MM.1S (cell line): ENCODE results near the gene EP400.

Source experiments
- DNase-seq: peaks from one replicate; pipeline ENCODE4 v3.0.0-alpha.2; 2015
- H2AFZ ChIP-seq: fragments of 300-600 bp; sonication (generic); 2 replicates; pipeline ENCODE4 v1.6.0; 2016; ENCODE audit warnings: antibody characterized with exemption, low read length
- H3F3A ChIP-seq: fragments of 300-600 bp; sonication (generic); 2 replicates; pipeline ENCODE4 v1.6.1; 2016; ENCODE audit warnings: mild to moderate bottlenecking, antibody characterized with exemption, low read length, moderate library complexity, mixed read lengths; ENCODE audit not compliant: insufficient read depth
- H3K27ac ChIP-seq: fragments of 300-600 bp; sonication (generic); 2 replicates; pipeline ENCODE4 v1.5.1; 2016; ENCODE audit warnings: mild to moderate bottlenecking, low read length
- H3K27me3 ChIP-seq: fragments of 300-600 bp; sonication (generic); replicated peaks from 2 replicates; pipeline ENCODE4 v1.6.0; 2016; ENCODE audit warnings: low read length; ENCODE audit not compliant: insufficient read depth
- H3K36me3 ChIP-seq: fragments of 300-600 bp; sonication (generic); replicated peaks from 2 replicates; pipeline ENCODE4 v1.6.1; 2016; ENCODE audit warnings: mild to moderate bottlenecking, low read length, mixed read lengths; ENCODE audit not compliant: insufficient read depth
- H3K4me1 ChIP-seq: fragments of 300-600 bp; sonication (generic); 2 replicates; pipeline ENCODE4 v1.6.1; 2016; ENCODE audit warnings: low read length, mixed read lengths
- H3K4me2 ChIP-seq: fragments of 300-600 bp; sonication (generic); 2 replicates; pipeline ENCODE4 v1.6.0; 2016; ENCODE audit warnings: low read depth, low read length
- H3K4me3 ChIP-seq: fragments of 300-600 bp; sonication (generic); 2 replicates; pipeline ENCODE4 v1.5.1; 2016; ENCODE audit warnings: low read length, mixed read lengths
- H3K79me2 ChIP-seq: fragments of 300-600 bp; sonication (generic); 2 replicates; pipeline ENCODE4 v1.6.1; 2016; ENCODE audit warnings: mixed run types, low read length, mixed read lengths
- H3K9ac ChIP-seq: fragments of 300-600 bp; sonication (generic); 2 replicates; pipeline ENCODE4 v1.6.1; 2016; ENCODE audit warnings: low read length, mixed read lengths
- H3K9me2 ChIP-seq: fragments of 300-600 bp; sonication (generic); replicated peaks from 2 replicates; pipeline ENCODE4 v1.6.1; 2016; ENCODE audit warnings: mild to moderate bottlenecking, low read length, mixed read lengths; ENCODE audit not compliant: insufficient read depth
- H3K9me3 ChIP-seq: fragments of 300-600 bp; sonication (generic); replicated peaks from 2 replicates; pipeline ENCODE4 v1.6.1; 2016; ENCODE audit warnings: mild to moderate bottlenecking, low read length, mixed read lengths; ENCODE audit not compliant: insufficient read depth
- H4K20me1 ChIP-seq: fragments of 300-600 bp; sonication (generic); 2 replicates; pipeline ENCODE4 v1.6.1; 2016; ENCODE audit warnings: mild to moderate bottlenecking, low read length, moderate library complexity, mixed read lengths; ENCODE audit not compliant: insufficient read depth
- EZH2 ChIP-seq: fragments of 300-600 bp; sonication (generic); optimal IDR thresholded peaks from 2 replicates; pipeline ENCODE3; 2017; ENCODE audit warnings: low read depth, mild to moderate bottlenecking, antibody characterized with exemption, low read length, mixed read lengths
- EZH2phosphoT487 ChIP-seq: fragments of 300-600 bp; sonication (generic); IDR thresholded peaks from 2 replicates; pipeline ENCODE4 v1.6.1; 2018; ENCODE audit warnings: antibody characterized with exemption, low read length
- TF ChIP-seq, protein P1 (sequence below): fragments of 300-600 bp; sonication (generic); IDR thresholded peaks from 2 replicates; pipeline ENCODE4 v1.5.1; 2016; ENCODE audit warnings: antibody characterized with exemption, low read length, mixed read lengths

The EP400 gene

DNA sequence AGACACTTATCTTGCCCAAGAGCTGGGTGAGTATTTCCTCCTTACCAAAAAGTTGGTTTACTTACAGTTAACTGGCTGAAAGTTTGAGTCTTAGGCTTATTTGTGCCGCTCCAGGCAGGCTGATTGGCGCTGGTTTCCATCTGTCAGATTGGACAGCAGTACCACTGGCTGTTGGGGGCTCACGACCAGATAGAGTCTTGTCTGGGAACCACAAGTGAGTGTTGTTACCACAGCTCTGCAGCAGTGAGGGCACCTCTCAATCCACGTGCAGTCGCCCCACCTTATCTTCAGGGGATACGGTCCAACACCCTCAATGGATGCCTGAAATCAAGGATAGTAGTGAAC lies 135.5 kb downstream of the EP400 start:
- no peaks in the 10 kb centered on the region for H4K20me1 ChIP-seq
- no peaks in the 10 kb centered on the region for H3K27me3 ChIP-seq
- no peak overlapping the region for H3K4me3 ChIP-seq
- no peak overlapping the region for H2AFZ ChIP-seq
- no peaks in the 10 kb centered on the region for H3K9me3 ChIP-seq
- H3K36me3 ChIP-seq = no peaks in the 10 kb centered on the region
- no peak overlapping the region for H3K4me2 ChIP-seq
- peaks cover 4% of the 10 kb centered on the region; the same call in 1 of the 2 replicates for H3K79me2 ChIP-seq
- H3K9ac ChIP-seq = no peak overlapping the region
- H3K9me2 ChIP-seq = no peaks in the 10 kb centered on the region
- no peaks in the 10 kb centered on the region for H3F3A ChIP-seq
- TF ChIP-seq EZH2 = no peak
- no peak for TF ChIP-seq EZH2phosphoT487
- TF ChIP-seq, protein P1, sequence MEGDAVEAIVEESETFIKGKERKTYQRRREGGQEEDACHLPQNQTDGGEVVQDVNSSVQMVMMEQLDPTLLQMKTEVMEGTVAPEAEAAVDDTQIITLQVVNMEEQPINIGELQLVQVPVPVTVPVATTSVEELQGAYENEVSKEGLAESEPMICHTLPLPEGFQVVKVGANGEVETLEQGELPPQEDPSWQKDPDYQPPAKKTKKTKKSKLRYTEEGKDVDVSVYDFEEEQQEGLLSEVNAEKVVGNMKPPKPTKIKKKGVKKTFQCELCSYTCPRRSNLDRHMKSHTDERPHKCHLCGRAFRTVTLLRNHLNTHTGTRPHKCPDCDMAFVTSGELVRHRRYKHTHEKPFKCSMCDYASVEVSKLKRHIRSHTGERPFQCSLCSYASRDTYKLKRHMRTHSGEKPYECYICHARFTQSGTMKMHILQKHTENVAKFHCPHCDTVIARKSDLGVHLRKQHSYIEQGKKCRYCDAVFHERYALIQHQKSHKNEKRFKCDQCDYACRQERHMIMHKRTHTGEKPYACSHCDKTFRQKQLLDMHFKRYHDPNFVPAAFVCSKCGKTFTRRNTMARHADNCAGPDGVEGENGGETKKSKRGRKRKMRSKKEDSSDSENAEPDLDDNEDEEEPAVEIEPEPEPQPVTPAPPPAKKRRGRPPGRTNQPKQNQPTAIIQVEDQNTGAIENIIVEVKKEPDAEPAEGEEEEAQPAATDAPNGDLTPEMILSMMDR = no peak
- no peaks in the 10 kb centered on the region for H3K4me1 ChIP-seq
- DNase-seq = no peak
- H3K27ac ChIP-seq = no peak overlapping the region

DNA sequence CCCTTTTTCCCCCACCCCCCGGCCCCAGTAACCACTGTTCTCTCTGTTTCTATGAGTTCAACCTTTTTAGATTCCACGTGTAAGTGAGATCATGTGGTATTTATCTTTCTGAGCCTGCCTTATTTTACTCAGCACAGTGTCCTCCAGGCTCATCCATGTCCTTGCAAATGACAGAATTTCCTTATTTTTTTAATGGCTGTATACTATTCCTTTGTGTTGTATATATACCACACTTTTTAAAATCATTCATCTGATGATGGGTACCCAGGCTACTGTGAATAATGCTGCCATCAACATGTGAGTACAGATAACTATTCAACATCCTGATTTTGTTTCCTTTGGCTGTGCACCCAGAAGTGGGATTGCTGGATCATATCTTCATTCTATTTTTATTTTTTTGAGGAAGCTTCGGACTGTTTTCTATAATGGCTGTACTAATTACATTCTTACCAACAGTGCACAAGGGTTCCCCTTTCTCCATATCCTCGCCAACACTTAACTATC lies 139.7 kb downstream of the EP400 start:
- no peaks in the 10 kb centered on the region for H3K9me3 ChIP-seq

DNA sequence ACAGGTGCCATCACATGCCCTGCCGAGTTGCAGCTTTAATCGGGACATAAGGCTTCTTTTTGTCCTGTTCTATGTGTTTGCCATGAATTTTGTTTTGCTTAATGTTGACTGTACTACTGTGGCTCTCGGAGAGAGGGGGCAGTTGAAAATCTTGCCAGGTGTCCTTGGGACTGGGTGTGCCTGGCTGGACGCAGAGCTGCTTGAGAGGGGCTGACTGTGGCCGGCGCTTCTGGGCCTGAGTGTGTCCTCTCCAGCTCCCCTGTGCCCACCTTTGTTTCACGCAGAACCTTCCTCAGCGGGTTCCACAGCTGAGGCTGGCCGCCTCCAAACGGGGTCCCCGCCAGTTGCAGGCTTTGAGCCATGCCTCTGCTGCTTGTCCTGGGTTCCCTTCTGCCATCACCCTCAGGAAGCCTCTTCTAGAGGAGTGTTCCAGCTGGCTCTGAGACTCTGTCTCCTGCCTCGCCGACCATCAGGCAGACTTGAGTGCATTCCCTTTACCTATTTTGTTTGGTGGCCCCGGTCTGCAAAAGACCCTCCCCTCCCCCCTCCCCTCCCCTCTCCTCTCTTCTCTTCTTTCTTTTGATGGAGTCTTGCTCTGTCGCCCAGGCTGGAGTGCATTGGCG lies 144.6 kb downstream of the EP400 start:
- Histone ChIP-seq H3K9me3 (no peaks in the 10 kb centered on the region), H3K9ac (no peak overlapping the region), H3K4me1 (no peaks in the 10 kb centered on the region), H2AFZ (no peak overlapping the region), H3K27ac (no peak overlapping the region), H3K4me3 (no peak overlapping the region), H3K36me3 (no peaks in the 10 kb centered on the region), H4K20me1 (no peaks in the 10 kb centered on the region), H3F3A (no peaks in the 10 kb centered on the region), H3K27me3 (no peaks in the 10 kb centered on the region), H3K4me2 (no peak overlapping the region), H3K79me2 (no peaks in the 10 kb centered on the region), H3K9me2 (no peaks in the 10 kb centered on the region)
- DNase-seq = no peak
- no peak for TF ChIP-seq EZH2phosphoT487
- TF ChIP-seq EZH2 = no peak
- TF ChIP-seq, protein P1 = no peak

More for the DNA sequence above, 139.7 kb downstream of the EP400 start:
- Histone ChIP-seq H3K9ac (no peak overlapping the region), H3K9me2 (no peaks in the 10 kb centered on the region), H3K27me3 (no peaks in the 10 kb centered on the region), H3F3A (no peaks in the 10 kb centered on the region), H3K4me3 (no peak overlapping the region), H3K27ac (no peak overlapping the region), H3K4me2 (no peak overlapping the region), H4K20me1 (no peaks in the 10 kb centered on the region), H3K4me1 (no peaks in the 10 kb centered on the region), H3K36me3 (no peaks in the 10 kb centered on the region), H2AFZ (no peak overlapping the region), H3K79me2 (peaks cover 4% of the 10 kb centered on the region; the same call in 1 of the 2 replicates)
- TF ChIP-seq EZH2 = no peak
- TF ChIP-seq, protein P1 = no peak
- no peak for TF ChIP-seq EZH2phosphoT487
- no peak for DNase-seq
